Pancreas (tissue), 10 donors: ENCODE results near the gene BRPF3. TPM values are rescaled to one million over a fixed set of nuclear protein-coding genes. Genes with fewer than 3 reads are reported as not detected.

ENCODE experiments used
- ATAC-seq, 4 donors: fragments of 200-7000 bp; cut with Tn5 transposase; one replicate each; pipeline versions ENCODE4 v1.8.0 to v1.9.1; 2020; ENCODE audit warnings: mild to moderate bottlenecking in 4 of 4, moderate library complexity in 4 of 4
- DNase-seq, 6 donors: peaks; one replicate each; pipeline ENCODE4 v3.0.0-alpha.2; 2020
- FAIRE-seq: peaks from 2 replicates; lab custom pipeline; 2012; peaks lifted over from hg19 to GRCh38; lab: Jason Lieb, UNC
- H3K27ac ChIP-seq, 4 donors: fragments of 200-600 bp; sonication (generic); 1 replicate in 3 of 4; 2 replicates in 1 of 4; pipeline versions ENCODE4 v1.5.0 to v1.8.0; 2020
- H3K27me3 ChIP-seq, 4 donors: fragments of 200-600 bp; one replicate each; pipeline ENCODE4 v1.8.0; 2021
- H3K36me3 ChIP-seq, 3 donors: fragments of 200-600 bp; sonication (generic) in 1 of 3; one replicate each; pipeline versions ENCODE4 v1.5.0 to v1.8.0; 2020 to 2021
- H3K4me1 ChIP-seq, 3 donors: fragments of 200-600 bp; one replicate each; pipeline ENCODE4 v1.8.0; 2021
- H3K4me3 ChIP-seq, 4 donors: fragments of 200-600 bp; sonication (generic) in 2 of 4; one replicate each; pipeline versions ENCODE4 v1.5.0 to v1.8.0; 2020 to 2021
- H3K9me3 ChIP-seq, 4 donors: fragments of 200-600 bp; one replicate each; pipeline ENCODE4 v1.8.0; 2021
- CTCF ChIP-seq, 4 donors: fragments of 200-600 bp; sonication (generic) in 3 of 4; IDR thresholded peaks; one replicate each; pipeline versions ENCODE4 v1.5.0 to v1.8.0; 2021; ENCODE audit warnings: antibody characterized with exemption in 4 of 4
- WGBS, 2 donors: extraction: QIAGEN DNeasy Blood & Tissue Kit; methylation state at CpG; one replicate each; pipeline ENCODE4 v1.1.7; 2013; 5-methylcytosine and 5-hydroxymethylcytosine counted together
- intact Hi-C, 3 donors: fragments of 100-400 bp; cut with DNase I; formaldehyde crosslinking; loops; one replicate each; pipeline versions ENCODE4 v1.11.1 to v1.14.2; 2022
- polyA plus RNA-seq, 2 donors: library from polyadenylated mRNA; stranded (reverse); fragments of 200-250 nt; gene quantifications; one replicate each; pipeline ENCODE4 v1.2.3, GENCODE V29; 2013
- total RNA-seq, 6 donors: library from RNA; stranded (reverse); fragmentation: NEBNext Ultra II Directional in 4 of 6; extraction: Animal tissue kit (Norgen Biotek cat#: 25700) in 4 of 6; gene quantifications; one replicate each; pipeline versions ENCODE4 v1.2.1 to v1.2.4, GENCODE V29; 2021 to 2023
- donor health status: healthy with polysubstance abuse.
- donor health status: DM: no; HTN: no; CAD: no; lungs with moderate emphysema.
- donor health status: DM: no; HTN: no; CAD: no.
- donor health status: control.
- donor health status: control.
- donor health status: Bipolar disorder and iron deficiency.
- donor health status: DM: yes; HTN: yes; CAD: no.
- donor health status: DM: no; HTN: no; CAD: no.
- donor health status: DM: no; HTN: no; CAD: no.
- donor health status: DM: yes; HTN: yes; CAD: no.

BRPF3 gene
- total and polyA plus RNA-seq, 8 donors, result 8.4 to 27.0 (median 20.5) TPM

- no peak overlapping the region for H3K27ac ChIP-seq
- H3K4me1 ChIP-seq, result peaks cover 5 to 7% (median 7%) of the 10 kb centered on the region in 3 donors
- no peaks in the 10 kb centered on the region for H3K27me3 ChIP-seq
- DNase-seq (no peak), ATAC-seq (no peak), FAIRE-seq (no peak)
- intact Hi-C loops, result no loop called here
- peaks cover 0 to 18% (median 9%) of the 10 kb centered on the region in 3 donors for H3K36me3 ChIP-seq
- no peaks in the 10 kb centered on the region for H3K9me3 ChIP-seq
- no peak for TF ChIP-seq CTCF (IDR thresholded peaks at IDR 0.05)
- WGBS, 2 donors, result 58 to 64% methylated on average over 3 of the region's 3 CpGs
- no peak overlapping the region for H3K4me3 ChIP-seq
These were observed 5.1 kb downstream of the BRPF3 start for GRCh38 chr6:36201612-36202011.

DNA sequence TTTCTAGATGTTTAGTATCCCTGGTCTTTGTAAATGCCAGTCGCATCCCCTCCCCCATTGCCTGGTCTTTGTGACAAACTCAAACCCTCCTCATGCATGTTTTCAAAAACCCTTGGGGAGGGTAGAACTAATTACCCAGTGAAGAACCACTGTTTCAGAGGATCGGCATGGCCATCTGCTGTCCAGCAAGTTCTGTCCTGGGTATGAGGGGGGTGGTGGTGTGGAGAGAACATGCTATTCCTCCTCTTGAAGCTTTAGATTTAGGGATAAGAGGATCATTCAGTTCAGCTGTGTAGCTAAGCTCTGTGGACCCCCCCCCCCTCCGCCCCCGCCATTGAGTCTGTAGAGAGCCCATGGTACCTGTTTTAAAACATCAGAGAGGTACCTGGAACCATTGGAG is 5.6 kb downstream of the BRPF3 start:
- Histone ChIP-seq H3K27me3 (no peaks in the 10 kb centered on the region), H3K36me3 (peaks cover 0 to 21% (median 9%) of the 10 kb centered on the region in 3 donors), H3K27ac (no peak overlapping the region), H3K9me3 (no peaks in the 10 kb centered on the region), H3K4me1 (peaks cover 5 to 7% (median 7%) of the 10 kb centered on the region in 3 donors), H3K4me3 (no peak overlapping the region)
- intact Hi-C loops, result no loop called here
- no peak for TF ChIP-seq CTCF (IDR thresholded peaks at IDR 0.05)
- no peak for FAIRE-seq
- WGBS, 2 donors, result 92 to 98% methylated on average over 4 of the region's 4 CpGs
- no peak for ATAC-seq
- DNase-seq, result no peak

DNA sequence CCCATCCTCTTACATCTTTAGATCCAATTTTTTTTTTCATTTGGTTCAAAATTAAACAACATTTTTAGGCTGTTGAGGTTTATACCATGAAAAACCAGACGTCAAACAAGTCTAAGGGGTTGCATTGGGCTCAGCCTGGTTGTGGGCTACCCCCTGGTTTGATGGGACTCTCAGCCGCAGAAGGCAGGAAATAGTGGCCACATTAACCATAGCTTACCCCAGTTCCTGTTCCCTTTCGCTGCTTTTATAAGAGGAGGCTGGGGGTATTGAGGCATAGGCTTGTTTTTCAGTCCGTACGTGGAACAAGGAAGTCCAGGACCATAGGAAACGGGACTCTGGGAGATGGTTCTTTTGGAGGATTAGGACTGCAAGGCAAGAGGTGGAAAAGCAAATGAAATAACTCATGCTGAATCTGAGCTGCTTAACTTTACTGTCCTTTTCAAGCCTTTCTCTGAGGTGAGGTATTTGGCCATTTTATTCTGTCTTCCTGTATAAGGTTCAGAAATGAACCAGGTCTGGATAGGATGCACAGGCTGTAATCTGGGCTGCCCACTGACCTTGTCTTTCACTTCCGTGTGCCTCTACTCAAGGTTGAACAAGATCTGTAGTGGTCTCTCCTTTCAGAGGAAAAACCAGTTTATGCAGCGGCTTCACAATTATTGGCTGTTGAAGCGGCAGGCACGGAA is 7.7 kb downstream of the BRPF3 start:
- ATAC-seq, result no peak
- DNase-seq, result no peak
- no peak overlapping the region for H3K4me3 ChIP-seq
- no peaks in the 10 kb centered on the region for H3K4me1 ChIP-seq
- WGBS, 2 donors, result 86 to 88% methylated on average over 10 of the region's 10 CpGs
- H3K27ac ChIP-seq, result no peak overlapping the region
- intact Hi-C loops, result no loop called here
- H3K9me3 ChIP-seq, result no peaks in the 10 kb centered on the region
- H3K36me3 ChIP-seq, result peaks cover 0 to 40% (median 9%) of the 10 kb centered on the region in 3 donors
- H3K27me3 ChIP-seq, result no peaks in the 10 kb centered on the region
- TF ChIP-seq CTCF (IDR thresholded peaks at IDR 0.05), result no peak
- FAIRE-seq, result no peak

- H3K36me3 ChIP-seq, result peaks cover 0 to 49% (median 24%) of the 10 kb centered on the region in 3 donors
- ATAC-seq (no peak), DNase-seq (no peak), FAIRE-seq (no peak)
- TF ChIP-seq CTCF (IDR thresholded peaks at IDR 0.05), result no peak
- H3K27ac ChIP-seq, result no peak overlapping the region
- H3K9me3 ChIP-seq, result no peaks in the 10 kb centered on the region
- H3K4me1 ChIP-seq, result no peaks in the 10 kb centered on the region
- H3K4me3 ChIP-seq, result no peak overlapping the region
- no peaks in the 10 kb centered on the region for H3K27me3 ChIP-seq
- intact Hi-C loops, result no loop called here
- 94 to 95% methylated on average over 8 of the region's 8 CpGs for WGBS, 2 donors
These were observed 10.6 kb downstream of the BRPF3 start for GRCh38 chr6:36207155-36207554.

DNA sequence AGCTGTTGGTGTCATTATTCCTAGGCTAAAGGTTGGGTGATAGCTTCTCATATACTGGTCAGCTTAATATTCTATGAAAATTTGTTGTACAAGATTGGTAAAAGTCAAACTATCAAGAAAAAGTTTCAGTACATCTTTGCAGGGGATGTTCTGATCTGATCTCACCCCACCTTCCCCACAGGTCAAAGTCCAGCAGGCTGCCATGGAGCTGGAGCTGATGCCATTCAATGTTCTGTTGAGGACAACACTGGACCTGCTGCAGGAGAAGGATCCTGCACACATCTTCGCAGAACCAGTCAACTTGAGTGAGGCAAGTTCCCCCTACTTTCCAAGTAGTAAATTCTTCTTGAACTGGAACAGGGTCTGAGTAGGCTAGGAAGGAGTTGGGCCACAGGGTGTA is 13.1 kb downstream of the BRPF3 start:
- Histone ChIP-seq H3K27me3 (no peaks in the 10 kb centered on the region), H3K4me1 (no peaks in the 10 kb centered on the region), H3K9me3 (no peaks in the 10 kb centered on the region), H3K4me3 (no peak overlapping the region), H3K27ac (no peak overlapping the region), H3K36me3 (peaks cover 0 to 61% (median 30%) of the 10 kb centered on the region in 3 donors)
- WGBS, 2 donors, result 94 to 99% methylated on average over 1 of the region's 1 CpG
- ATAC-seq (no peak), FAIRE-seq (no peak), DNase-seq (no peak)
- no peak for TF ChIP-seq CTCF (IDR thresholded peaks at IDR 0.05)
- intact Hi-C loops, result no loop called here
